Activated CD4-positive, alpha-beta T cell treated with anti-CD3 and anti-CD28 coated beads for 4 hours (primary cell): ENCODE results near the gene PLPPR4.
"Not testable (repeated sequence)": the region's sequence is repeated elsewhere in the genome, so short reads cannot be mapped to it uniquely, and the experiment has no call there.

Experiments
- DNase-seq, 2 donors: peaks; one replicate each; pipeline ENCODE4 v3.0.0-alpha.2; 2020

The PLPPR4 gene

GRCh38 chr1:99264201-99265021 lies at the start of gene PLPPR4:
Gene PLPPR4, plus strand, starts transcription at chr1:99264492. Its CDS starts 102 bp downstream, at chr1:99264594.
- no peak for DNase-seq

- DNase-seq = no peak
These were observed 47.3 kb upstream of the PLPPR4 start for GRCh38 chr1:99216956-99217355.

GRCh38 chr1:99217599-99217998 lies 46.7 kb upstream of the PLPPR4 start:
- no peak for DNase-seq

GRCh38 chr1:99218572-99218971 lies 45.7 kb upstream of the PLPPR4 start:
- DNase-seq = no peak

- no peak for DNase-seq
These were observed 45.3 kb upstream of the PLPPR4 start for GRCh38 chr1:99218999-99219398.

- no peak for DNase-seq
These were observed 37.0 kb upstream of the PLPPR4 start for GRCh38 chr1:99227056-99227897.

GRCh38 chr1:99228153-99228552 lies 36.1 kb upstream of the PLPPR4 start:
- DNase-seq = no peak

- no peak for DNase-seq
These were observed 35.2 kb upstream of the PLPPR4 start for GRCh38 chr1:99229122-99229521.

GRCh38 chr1:99230695-99231094 lies 33.6 kb upstream of the PLPPR4 start:
- no peak for DNase-seq

- no peak for DNase-seq
These were observed 32.1 kb upstream of the PLPPR4 start for GRCh38 chr1:99232172-99232571.

GRCh38 chr1:99233446-99233845 lies 30.8 kb upstream of the PLPPR4 start:
- DNase-seq = no peak

GRCh38 chr1:99236756-99237155 lies 27.5 kb upstream of the PLPPR4 start:
- DNase-seq = no peak

GRCh38 chr1:99239690-99240089 lies 24.6 kb upstream of the PLPPR4 start:
- DNase-seq = no peak

- no peak for DNase-seq
These were observed 23.7 kb upstream of the PLPPR4 start for GRCh38 chr1:99240621-99241020.

- no peak for DNase-seq
These were observed 18.1 kb upstream of the PLPPR4 start for GRCh38 chr1:99246152-99246551.

GRCh38 chr1:99247199-99247598 lies 17.1 kb upstream of the PLPPR4 start:
- DNase-seq = no peak

- DNase-seq = no peak
These were observed 13.6 kb upstream of the PLPPR4 start for GRCh38 chr1:99250728-99251127.

GRCh38 chr1:99251308-99251707 lies 13.0 kb upstream of the PLPPR4 start:
- no peak for DNase-seq

- DNase-seq = no peak
These were observed 11.7 kb upstream of the PLPPR4 start for GRCh38 chr1:99252630-99253029.

- DNase-seq = not testable (repeated sequence)
These were observed 3.9 kb upstream of the PLPPR4 start for GRCh38 chr1:99260402-99260801.

GRCh38 chr1:99265124-99265523 lies 832 bp downstream of the PLPPR4 start:
- no peak for DNase-seq

GRCh38 chr1:99266726-99267125 lies 2.4 kb downstream of the PLPPR4 start:
- no peak for DNase-seq

GRCh38 chr1:99268021-99268420 lies 3.7 kb downstream of the PLPPR4 start:
- no peak for DNase-seq

GRCh38 chr1:99269321-99269720 lies 5.0 kb downstream of the PLPPR4 start:
- no peak for DNase-seq
